ENCODE measurements around the gene DUS2. TPM values are rescaled to one million over a fixed set of nuclear protein-coding genes. Genes with fewer than 3 reads are reported as not detected.

DUS2 gene
- 14.7 and 19.5 TPM in 2 replicates for total RNA-seq

GRCh38 chr16:68022728-68023537 lies at the start of gene DUS2, which contains the start of gene DDX28:
Gene DUS2 (plus strand): TSS chr16:68023284. CDS start chr16:68038024, 14,740 bp downstream.
Gene DDX28 (minus strand): TSS chr16:68023232. CDS start chr16:68023202, 30 bp downstream.

DNA sequence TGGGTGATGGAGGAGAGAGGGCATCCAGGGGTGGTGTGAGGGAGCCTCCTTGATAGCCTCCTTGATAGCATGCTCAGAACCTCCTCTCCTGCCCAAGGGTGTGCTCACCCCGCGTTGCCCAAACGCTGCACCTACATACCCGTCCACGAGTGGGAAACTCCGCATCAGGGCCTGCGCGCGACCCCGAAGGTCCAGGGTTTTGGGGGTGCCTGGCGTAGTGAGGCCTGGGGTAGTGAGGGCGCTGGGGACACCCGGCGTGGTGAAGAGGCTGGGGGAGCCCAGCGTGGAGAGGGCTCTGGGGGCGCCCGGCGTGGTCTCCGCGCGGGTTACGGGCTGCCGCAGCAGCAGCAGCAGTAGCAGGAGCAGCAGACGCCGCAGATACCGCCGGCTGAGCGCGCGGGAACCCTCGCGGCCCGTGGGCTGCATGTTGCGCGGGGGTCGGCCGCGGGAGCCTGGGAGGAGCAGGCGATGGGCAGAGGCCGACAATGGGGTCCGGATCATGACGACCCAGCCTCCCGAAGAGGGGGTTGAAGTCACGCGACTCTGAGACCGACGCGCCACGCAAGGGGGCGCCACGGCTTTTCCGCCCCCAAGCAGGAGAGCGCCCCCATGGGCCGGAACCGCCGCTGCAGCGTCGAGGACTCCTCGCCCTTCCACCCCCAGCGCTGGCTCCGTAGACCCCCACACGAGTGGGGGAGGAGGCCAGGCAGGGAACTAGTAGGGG lies 43.0 kb upstream of the DUS2 start, which contains the start of gene DPEP3:
Gene DPEP3 (minus strand): TSS at position 545 of the 724 bp plus-strand sequence. CDS start 119 bp downstream, at position 426.

DNA sequence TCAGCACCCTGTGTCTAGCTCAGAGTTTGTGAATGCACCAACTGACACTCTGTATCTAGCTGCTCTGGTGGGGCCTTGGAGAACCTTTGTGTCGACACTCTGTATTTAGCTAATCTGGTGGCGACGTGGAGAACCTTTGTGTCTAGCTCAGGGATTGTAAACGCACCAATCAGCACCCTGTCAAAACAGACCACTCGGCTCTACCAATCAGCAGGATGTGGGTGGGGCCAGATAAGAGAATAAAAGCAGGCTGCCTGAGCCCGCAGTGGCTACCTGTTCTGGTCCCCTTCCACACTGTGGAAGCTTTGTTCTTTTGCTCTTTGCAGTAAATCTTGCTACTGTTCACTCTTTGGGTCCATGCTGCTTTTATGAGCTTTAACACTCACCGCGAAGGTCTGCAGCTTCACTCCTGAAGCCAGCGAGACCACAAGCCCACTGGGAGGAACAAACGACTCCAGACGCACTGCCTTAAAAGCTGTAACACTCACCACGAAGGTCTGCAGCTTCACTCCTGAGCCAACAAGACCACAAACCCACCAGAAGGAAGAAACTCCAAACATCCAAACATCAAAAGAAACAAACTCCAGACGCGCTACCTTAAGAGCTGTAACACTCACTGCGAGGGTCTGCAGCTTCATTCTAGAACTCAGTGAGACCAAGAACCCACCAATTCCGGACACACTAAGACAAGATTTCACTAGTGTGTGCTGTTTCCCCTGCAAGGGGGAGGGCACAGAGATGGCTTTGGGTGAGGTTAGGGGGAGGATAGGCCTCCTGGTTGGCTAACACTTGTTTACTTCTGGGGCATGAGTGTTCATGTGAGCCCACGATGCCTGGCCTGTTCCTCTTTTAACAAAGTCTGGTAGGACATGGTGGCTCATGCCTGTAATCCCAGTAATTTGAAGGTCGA lies 24.1 kb upstream of the DUS2 start, which contains the start of gene DPEP2:
Gene DPEP2 (minus strand): TSS at position 706 of the 910 bp plus-strand sequence. CDS start 6,272 bp downstream, outside the sequence.

GRCh38 chr16:68015681-68016080 lies 7.4 kb upstream of the DUS2 start, which contains the start of gene DPEP2NB:
Gene DPEP2NB (minus strand): TSS chr16:68015911. CDS start chr16:68015770, 141 bp downstream.

GRCh38 chr16:68085259-68086071 lies 62.4 kb downstream of the DUS2 start, which contains the start of gene NFATC3:
Gene NFATC3 (plus strand): TSS chr16:68085370. CDS start chr16:68085682, 312 bp downstream.

Other genes with a start within 250 kb of the DUS2 start
- 4.5 and 5.8 TPM in 2 replicates for gene RANBP10, start 216.7 kb upstream of the DUS2 start, total RNA-seq
- gene TSNAXIP1, start 216.4 kb upstream of the DUS2 start, total RNA-seq = 0.54 and 0.97 TPM in 2 replicates
- gene THAP11, start 181.0 kb upstream of the DUS2 start, total RNA-seq = 15.4 and 22.6 TPM in 2 replicates
- 96.6 and 177 TPM in 2 replicates for gene NUTF2, start 176.4 kb upstream of the DUS2 start, total RNA-seq
- gene CENPT, start 175.6 kb upstream of the DUS2 start, total RNA-seq = 32.6 and 42.4 TPM in 2 replicates
- gene EDC4, start 150.2 kb upstream of the DUS2 start, total RNA-seq = 27.2 and 28.3 TPM in 2 replicates
- not detected in 2 replicates for gene NRN1L, start 138.4 kb upstream of the DUS2 start, total RNA-seq
- gene PSKH1, start 130.0 kb upstream of the DUS2 start, total RNA-seq = 10.7 and 11.0 TPM in 2 replicates
- 0.18 and 0.81 TPM in 2 replicates for gene CTRL, start 91.4 kb upstream of the DUS2 start, total RNA-seq
- 40.4 and 57.8 TPM in 2 replicates for gene PSMB10, start 86.4 kb upstream of the DUS2 start, total RNA-seq
- gene LCAT, start 79.2 kb upstream of the DUS2 start, total RNA-seq = 8.1 and 12.5 TPM in 2 replicates
- gene SLC12A4, start 54.6 kb upstream of the DUS2 start, total RNA-seq = 46.4 and 58.3 TPM in 2 replicates
- not detected in 2 replicates for gene DPEP3, start 42.8 kb upstream of the DUS2 start, total RNA-seq
- gene DPEP2, start 23.8 kb upstream of the DUS2 start, total RNA-seq = not detected in 2 replicates
- not detected in 2 replicates for gene DPEP2NB, start 7.4 kb upstream of the DUS2 start, total RNA-seq
- 3.2 and 6.3 TPM in 2 replicates for gene DDX28, start 52 bp upstream of the DUS2 start, total RNA-seq
- gene NFATC3, start 62.1 kb downstream of the DUS2 start, total RNA-seq = 17.5 and 20.3 TPM in 2 replicates
- 0.36 and 1.1 TPM in 2 replicates for gene ESRP2, start 212.8 kb downstream of the DUS2 start, total RNA-seq
- gene PLA2G15, start 222.1 kb downstream of the DUS2 start, total RNA-seq = 12.6 and 16.0 TPM in 2 replicates
- 21.7 and 38.7 TPM in 2 replicates for gene SLC7A6, start 241.2 kb downstream of the DUS2 start, total RNA-seq

Measured in cardiac atrium fibroblast (primary cell).